GM21528 (cell line): ENCODE measurements around the gene HTR3E.
A peak's percentile ranks its signal among the peaks of the same experiment; 100 is the strongest.
"Not testable (repeated sequence)": the region's sequence is repeated elsewhere in the genome, so short reads cannot be mapped to it uniquely, and the experiment has no call there.

Source experiments
- ATAC-seq: cut with Tn5 transposase; IDR thresholded peaks from one replicate; pipeline ENCODE4 v1.9.1; 2021; ENCODE audit warnings: mild to moderate bottlenecking, moderate library complexity; ENCODE audit not compliant: unreplicated experiment, low FRiP score

Gene HTR3E

GRCh38 chr3:184099806-184100686 lies 3.2 kb downstream of the HTR3E start:
- ATAC-seq: no peak

DNA sequence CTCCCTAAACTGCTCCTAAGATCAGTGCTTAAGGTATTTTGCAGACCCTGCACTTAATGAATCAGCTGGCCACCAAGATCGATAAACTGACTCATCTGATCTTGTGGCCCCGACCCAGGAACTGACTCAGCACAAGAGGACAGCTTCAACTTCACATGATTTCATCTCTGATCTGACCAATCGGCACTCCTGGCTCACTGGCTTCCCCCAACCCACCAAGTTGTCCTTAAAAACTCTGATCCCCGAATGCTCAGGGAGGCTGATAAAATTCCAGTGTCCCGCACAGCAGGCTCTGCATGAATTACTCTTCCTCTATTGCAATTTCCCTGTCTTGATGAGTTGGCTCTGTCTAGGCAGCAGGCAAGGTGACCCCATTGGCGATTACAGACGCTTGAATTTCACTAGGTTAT lies 13.5 kb downstream of the HTR3E start:
- no peak for ATAC-seq

- no peak for ATAC-seq
These were observed 19.2 kb downstream of the HTR3E start for GRCh38 chr3:184116017-184116416.

DNA sequence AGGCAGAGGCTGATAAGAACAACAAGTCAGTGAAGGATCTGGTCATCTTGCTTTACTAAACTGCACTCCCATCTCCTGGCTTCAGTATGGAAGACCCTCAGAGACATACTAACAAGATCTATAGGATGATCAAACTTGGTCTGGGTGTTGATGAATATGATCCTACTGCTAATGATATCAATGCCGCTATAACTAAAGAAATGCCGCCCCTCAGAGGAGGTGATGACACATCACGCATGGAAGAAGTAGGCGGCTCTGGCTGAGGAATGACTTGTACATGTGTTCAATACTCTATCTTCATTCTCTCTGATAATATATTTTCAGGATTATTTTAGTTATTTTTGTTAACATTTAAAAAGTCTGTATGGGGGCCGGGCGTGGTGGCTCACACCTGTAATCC lies 20.8 kb downstream of the HTR3E start:
- no peak for ATAC-seq

GRCh38 chr3:184121031-184121430 lies 24.2 kb downstream of the HTR3E start:
- not testable (repeated sequence) for ATAC-seq

GRCh38 chr3:184126006-184126405 lies 29.1 kb downstream of the HTR3E start:
- ATAC-seq: no peak

DNA sequence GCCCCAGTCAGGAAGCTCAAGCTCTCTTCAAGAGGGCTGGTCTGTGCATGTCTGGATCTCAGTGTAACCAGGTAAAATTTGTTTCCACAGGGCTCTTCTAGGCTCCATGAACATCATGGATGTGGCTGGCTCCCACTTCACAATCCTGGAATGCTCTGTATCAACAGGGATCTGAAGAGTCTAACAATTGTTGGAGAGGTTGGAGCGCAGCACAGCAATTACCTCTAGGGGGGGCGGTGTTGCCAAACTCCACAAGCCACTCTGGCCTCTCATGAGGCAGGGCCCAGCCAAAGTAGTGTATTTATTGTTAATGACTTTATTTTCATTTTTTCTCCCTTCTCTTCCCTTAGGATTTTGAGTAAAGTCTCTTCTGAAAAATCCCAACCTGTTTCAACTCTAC lies 32.1 kb downstream of the HTR3E start:
- ATAC-seq: no peak

- no peak for ATAC-seq
These were observed 36.1 kb downstream of the HTR3E start for GRCh38 chr3:184132945-184133344.

GRCh38 chr3:184133840-184134745 lies 37.2 kb downstream of the HTR3E start:
- ATAC-seq: no peak

- ATAC-seq: peak; percentile 30
These were observed 37.9 kb downstream of the HTR3E start for GRCh38 chr3:184134746-184135148.

GRCh38 chr3:184135149-184135910 lies 38.5 kb downstream of the HTR3E start, which contains the start of gene EIF2B5:
EIF2B5 (plus strand) TSS chr3:184135358; CDS start chr3:184135386, 28 bp downstream.
- ATAC-seq: peak; percentile 88

DNA sequence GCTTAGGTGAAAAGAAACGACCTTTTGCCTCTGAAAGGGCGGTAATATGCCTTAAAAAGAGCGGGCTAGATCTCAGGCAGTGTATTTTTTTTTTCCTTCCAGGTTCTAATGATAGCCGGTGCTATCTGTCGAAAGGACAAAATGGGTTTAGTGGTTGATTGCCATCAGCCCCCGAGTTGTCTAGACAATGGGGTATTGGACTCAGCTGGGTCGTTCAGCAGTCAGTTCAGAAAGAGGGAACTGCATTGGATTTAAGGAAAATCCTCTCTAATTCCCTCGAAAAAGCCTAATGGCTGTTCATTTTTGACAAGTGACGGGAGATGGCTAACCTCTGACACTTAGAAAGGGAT lies 39.0 kb downstream of the HTR3E start:
- ATAC-seq: no peak

- ATAC-seq: no peak
These were observed 43.6 kb downstream of the HTR3E start for GRCh38 chr3:184140436-184140835.

- no peak for ATAC-seq
These were observed 45.3 kb downstream of the HTR3E start for GRCh38 chr3:184142199-184142598.

DNA sequence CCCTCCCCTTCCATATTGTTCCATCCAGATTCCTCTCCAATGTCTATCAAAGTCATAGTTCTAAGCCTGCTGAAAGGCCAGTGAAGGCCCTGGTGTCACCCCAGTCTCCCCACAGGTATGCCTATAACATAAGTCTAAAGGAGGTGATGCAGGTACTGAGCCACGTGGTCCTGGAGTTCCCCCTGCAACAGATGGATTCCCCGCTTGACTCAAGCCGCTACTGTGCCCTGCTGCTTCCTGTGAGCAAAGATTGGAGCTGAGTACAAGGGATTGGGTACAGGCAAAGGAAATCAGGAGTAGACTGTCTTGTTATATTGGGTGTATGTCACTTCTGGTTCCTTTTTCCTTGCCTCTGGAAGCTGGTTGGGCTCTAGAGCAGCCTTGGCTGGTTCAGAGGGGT lies 46.5 kb downstream of the HTR3E start:
- ATAC-seq: no peak

DNA sequence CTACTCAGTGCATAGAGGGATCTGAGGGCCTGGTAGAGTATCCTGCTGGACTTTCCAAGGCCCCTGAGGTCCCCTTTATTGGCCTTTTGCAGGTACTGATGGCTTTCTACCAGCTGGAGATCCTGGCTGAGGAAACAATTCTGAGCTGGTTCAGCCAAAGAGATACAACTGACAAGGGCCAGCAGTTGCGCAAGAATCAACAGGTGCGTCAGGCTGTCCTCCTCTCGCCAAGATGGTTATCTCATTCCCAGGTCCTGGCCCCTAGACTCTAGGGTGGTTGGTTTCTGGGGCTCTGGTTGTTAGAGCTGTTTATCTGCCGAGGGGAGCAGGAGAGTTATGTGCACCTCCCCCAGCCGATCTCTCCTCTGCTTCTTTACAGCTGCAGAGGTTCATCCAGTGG lies 47.6 kb downstream of the HTR3E start:
- ATAC-seq: no peak

DNA sequence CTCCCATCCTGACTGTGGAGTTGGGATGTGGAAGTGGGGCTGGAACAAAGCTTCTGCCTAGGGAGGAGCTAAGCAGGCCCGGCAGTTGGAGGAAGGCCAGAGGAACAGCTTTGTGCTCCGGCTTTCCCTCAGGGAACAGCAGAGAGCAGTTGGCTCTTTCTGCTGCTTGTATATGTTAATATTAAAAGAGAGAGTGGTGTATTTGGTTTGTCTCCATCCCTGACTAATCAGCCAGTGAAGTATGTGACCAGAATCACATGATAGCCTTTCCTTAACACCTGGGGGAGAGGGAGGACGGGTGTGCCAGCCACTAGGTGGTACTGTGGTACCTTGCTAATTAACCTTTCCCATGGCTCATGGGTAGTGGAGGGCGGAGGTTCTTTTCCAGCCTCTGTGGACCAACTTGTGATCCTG lies 48.3 kb downstream of the HTR3E start:
- ATAC-seq: no peak

GRCh38 chr3:184145751-184146270 lies 48.9 kb downstream of the HTR3E start:
- ATAC-seq: no peak

DNA sequence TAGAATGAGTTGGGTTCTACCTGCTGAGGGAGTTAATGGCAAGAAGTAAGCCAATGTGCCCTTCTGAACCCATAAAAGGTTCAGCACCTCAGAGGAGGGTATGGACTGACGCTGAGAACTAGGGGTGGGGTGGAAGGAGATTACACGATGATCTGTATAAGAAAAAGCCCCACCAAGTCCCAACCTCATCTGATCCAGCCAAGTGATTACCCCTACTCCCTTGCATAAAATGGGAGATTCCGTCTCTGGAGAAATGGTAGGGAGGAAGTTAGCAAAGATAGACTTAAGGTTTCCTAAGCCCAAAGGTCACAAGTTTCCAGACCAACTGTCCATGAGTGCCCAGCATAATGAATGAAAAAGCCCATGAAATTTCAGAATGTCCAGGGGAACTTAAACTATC lies 51.2 kb downstream of the HTR3E start:
- no peak for ATAC-seq

DNA sequence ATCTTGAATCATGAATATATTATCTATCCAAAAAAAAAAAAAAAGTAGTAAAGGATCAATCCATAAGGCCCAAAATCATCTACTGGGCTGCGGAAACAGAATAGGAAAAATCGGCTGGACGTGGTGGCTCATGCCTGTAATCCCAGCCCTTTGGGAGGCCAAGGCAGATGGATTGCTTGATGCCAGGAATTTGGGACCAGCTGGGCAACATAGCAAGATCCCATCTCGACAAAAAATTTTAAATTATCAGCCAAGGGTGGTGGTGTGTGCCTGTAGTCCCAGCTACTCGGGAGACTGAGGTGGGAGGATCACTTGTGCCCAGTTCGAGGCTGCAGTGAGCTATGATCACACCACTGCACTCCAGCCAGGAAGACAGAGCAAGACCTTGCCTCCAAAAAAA lies 52.3 kb downstream of the HTR3E start:
- no peak for ATAC-seq
